HCT116 (cell line): ENCODE results near the gene SPOCD1. TPM values are rescaled to one million over a fixed set of nuclear protein-coding genes. Genes with fewer than 3 reads are reported as not detected.

Experiments
- ATAC-seq: fragments of 200-7000 bp; cut with Tn5 transposase; 2 replicates; pipeline ENCODE4 v1.9.1; 2020; ENCODE audit warnings: mild to moderate bottlenecking, moderate library complexity
- BruUV-seq: library from RNA; stranded (reverse); fragments of 400-500 nt; replicated peaks from 2 replicates; lab custom pipeline; 2021; lab: Mats Ljungman, UMichigan
- CTCF ChIA-PET: fragments of 300-600 bp; sonication (Branson Sonifier 250); formaldehyde crosslinking; loops from one replicate; lab custom pipeline; 2021; ENCODE audit warnings: antibody characterized with exemption; lab: Charles Lee
- POLR2A ChIA-PET: fragments of 300-600, 350-600 bp; sonication (Branson Sonifier 250); formaldehyde crosslinking; loops from one replicate; lab custom pipeline; 2021; ENCODE audit warnings: antibody characterized with exemption; lab: Charles Lee
- RAD21 ChIA-PET, 2 experiments: fragments of 300-600 bp; sonication (Branson Sonifier 250); formaldehyde crosslinking; loops; one replicate each; lab custom pipeline; 2023; ENCODE audit warnings: low total read pairs in 2 of 2; ENCODE audit not compliant: uncharacterized antibody in 2 of 2, unreplicated experiment in 2 of 2, low non-redundant PET in 1 of 2; lab: Charles Lee
- DNase-seq: peaks from one replicate; pipeline ENCODE4 v3.0.0-alpha.2; 2010; ENCODE audit warnings: low read depth, low spot score
- H2AFZ ChIP-seq: fragments of 200-600 bp; shearing (Covaris generic), sonication (generic); 2 replicates; pipeline ENCODE4 v1.6.1; 2017; ENCODE audit warnings: low read depth, mixed run types, mixed read lengths, antibody characterized with exemption, low read length; ENCODE audit not compliant: poor library complexity, severe bottlenecking
- H3K27ac ChIP-seq: 2 replicates; pipeline ENCODE4 v1.5.1; 2012; ENCODE audit warnings: low read depth, low read length
- H3K27me3 ChIP-seq: fragments of 200-600 bp; sonication (generic); 2 replicates; pipeline ENCODE4 v1.6.1; 2016; ENCODE audit warnings: mixed run types, low read length, mixed read lengths; ENCODE audit not compliant: insufficient read depth
- H3K36me3 ChIP-seq, 2 experiments: fragments of 200-500 bp in 1 of 2; fragments of 200-600 bp in 1 of 2; sonication (Bioruptor generic) in 1 of 2; sonication (generic) in 1 of 2; 2 replicates each; pipeline versions ENCODE4 v1.5.1 to v1.6.1; 2014 to 2016; ENCODE audit warnings: low read length in 2 of 2, inconsistent platforms in 1 of 2, mixed read lengths in 1 of 2, mixed run types in 1 of 2; ENCODE audit not compliant: insufficient read depth in 2 of 2, control insufficient read depth in 1 of 2
- H3K4me1 ChIP-seq, 2 experiments: fragments of 200-600 bp in 1 of 2; sonication (generic) in 1 of 2; 2 replicates each; pipeline versions ENCODE4 v1.5.1 to v1.6.1; 2012 to 2017; ENCODE audit warnings: low read length in 2 of 2, inconsistent platforms in 1 of 2, mild to moderate bottlenecking in 1 of 2, mixed read lengths in 1 of 2, mixed run types in 1 of 2, moderate library complexity in 1 of 2; ENCODE audit not compliant: insufficient read depth in 2 of 2, control insufficient read depth in 1 of 2
- H3K4me2 ChIP-seq: fragments of 200-600 bp; sonication (generic); 2 replicates; pipeline ENCODE4 v1.6.1; 2017; ENCODE audit warnings: mixed run types, low read length, mixed read lengths
- H3K4me3 ChIP-seq, 2 experiments: fragments of 200-600 bp in 1 of 2; sonication (generic) in 1 of 2; replicated peaks in 1 of 2; 2 replicates each; pipeline ENCODE4 v1.5.1; 2011 to 2016; ENCODE audit warnings: low read length in 2 of 2, control low read depth in 1 of 2, low read depth in 1 of 2, mild to moderate bottlenecking in 1 of 2, mixed read lengths in 1 of 2, mixed run types in 1 of 2
- H3K79me2 ChIP-seq: fragments of 200-600 bp; sonication (generic); 2 replicates; pipeline ENCODE4 v1.6.1; 2017; ENCODE audit warnings: mild to moderate bottlenecking, mixed run types, low read length, moderate library complexity, mixed read lengths; ENCODE audit not compliant: insufficient read depth
- H3K9ac ChIP-seq: fragments of 200-600 bp; sonication (generic); 2 replicates; pipeline ENCODE4 v1.6.1; 2016; ENCODE audit warnings: low read length, mixed read lengths
- H3K9me2 ChIP-seq: fragments of 200-600 bp; sonication (generic), shearing (Covaris generic); 2 replicates; pipeline ENCODE4 v1.6.1; 2017; ENCODE audit warnings: mixed run types, mild to moderate bottlenecking, moderate library complexity; ENCODE audit not compliant: insufficient read depth
- H3K9me3 ChIP-seq, 2 experiments: fragments of 200-500 bp in 1 of 2; fragments of 200-600 bp in 1 of 2; sonication (Bioruptor generic) in 1 of 2; sonication (generic) in 1 of 2; 2 replicates each; pipeline ENCODE4 v1.6.1; 2014 to 2017; ENCODE audit warnings: low read length in 2 of 2, mixed read lengths in 2 of 2, inconsistent platforms in 1 of 2, low read depth in 1 of 2, mild to moderate bottlenecking in 1 of 2, mixed run types in 1 of 2, moderate library complexity in 1 of 2; ENCODE audit not compliant: control insufficient read depth in 1 of 2, insufficient read depth in 1 of 2
- H4K20me1 ChIP-seq: fragments of 200-600 bp; sonication (generic), shearing (Covaris generic); 2 replicates; pipeline ENCODE4 v1.6.1; 2017; ENCODE audit warnings: mixed run types, mild to moderate bottlenecking, moderate library complexity; ENCODE audit not compliant: insufficient read depth
- CEBPB ChIP-seq: IDR thresholded peaks from 2 replicates; pipeline ENCODE4 v1.6.1; 2012; ENCODE audit warnings: low read depth
- EGR1 ChIP-seq: IDR thresholded peaks from 2 replicates; pipeline ENCODE4 v1.6.1; 2012; ENCODE audit warnings: low read depth
- ELF1 ChIP-seq: IDR thresholded peaks from 2 replicates; pipeline ENCODE4 v1.6.1; 2012; ENCODE audit warnings: low read depth, borderline replicate concordance
- EZH2 ChIP-seq: fragments of 200-600 bp; sonication (generic); IDR thresholded peaks from 2 replicates; pipeline ENCODE4 v1.6.1; 2017; ENCODE audit warnings: antibody characterized with exemption, mixed run types
- POLR2A ChIP-seq: IDR thresholded peaks from 2 replicates; pipeline ENCODE4 v1.7.0; 2011; ENCODE audit warnings: borderline replicate concordance; ENCODE audit not compliant: insufficient read depth, insufficient read length; ENCODE audit errors: extremely low read depth
- SP1 ChIP-seq: IDR thresholded peaks from 2 replicates; pipeline ENCODE4 v1.6.1; 2012; ENCODE audit warnings: low read depth
- YY1 ChIP-seq: IDR thresholded peaks from 2 replicates; pipeline ENCODE4 v1.6.1; 2011; ENCODE audit warnings: low read length, low read depth, moderate library complexity, mild to moderate bottlenecking; ENCODE audit not compliant: insufficient replicate concordance; ENCODE audit errors: extremely low read depth
- intact Hi-C: fragments of 100-400 bp; cut with micrococcal nuclease; formaldehyde crosslinking; loops from 2 replicates; pipeline ENCODE4 v1.10.0; 2022
- total RNA-seq: library from RNA; stranded (reverse); gene quantifications from one replicate; pipeline ENCODE4 v1.2.1, GENCODE V29; 2021; ENCODE audit not compliant: unreplicated experiment
- TF ChIP-seq, protein P1 (sequence below), 3 experiments: fragments of 200-600 bp in 1 of 3; sonication (generic) in 1 of 3; IDR thresholded peaks in 2 of 3; conservative IDR thresholded peaks in 1 of 3; 2 replicates each; pipeline ENCODE4 v1.5.1; 2012 to 2017; ENCODE audit warnings: low read depth in 2 of 3, low read length in 2 of 3, antibody characterized with exemption in 1 of 3, borderline replicate concordance in 1 of 3, control low read depth in 1 of 3, mild to moderate bottlenecking in 1 of 3, mixed read lengths in 1 of 3, mixed run types in 1 of 3, moderate library complexity in 1 of 3; ENCODE audit not compliant: insufficient read depth in 1 of 3

SPOCD1 gene
- total RNA-seq, 1 experiment from 2014 or later = 5.0 TPM

DNA sequence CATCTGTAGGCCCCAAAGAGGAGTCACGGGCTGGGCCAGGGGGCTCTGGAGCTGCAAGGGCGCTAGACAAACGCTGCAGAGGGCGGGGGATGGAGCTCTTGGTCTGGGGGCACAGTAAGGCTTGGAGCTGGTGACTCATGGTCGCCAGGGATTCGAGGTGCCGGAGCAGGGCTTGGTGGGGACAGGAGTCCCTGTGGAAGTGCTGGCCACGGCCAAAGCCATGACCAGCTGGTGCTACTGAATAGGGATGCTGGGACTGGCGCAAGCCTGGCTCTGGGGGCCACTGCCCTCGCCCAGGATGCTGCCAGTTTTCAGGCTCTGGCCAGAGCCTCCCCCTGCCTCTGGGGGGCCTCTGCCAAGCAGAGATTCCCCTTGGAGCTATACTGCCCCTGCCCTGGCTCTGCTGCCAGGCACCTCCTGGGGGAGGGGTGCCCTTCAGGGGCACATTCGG is 25.2 kb downstream of the SPOCD1 start:
- TF ChIP-seq POLR2A = no peak
- TF ChIP-seq CEBPB = no peak
- TF ChIP-seq EZH2 = no peak
- TF ChIP-seq YY1 = no peak
- TF ChIP-seq, protein P1, sequence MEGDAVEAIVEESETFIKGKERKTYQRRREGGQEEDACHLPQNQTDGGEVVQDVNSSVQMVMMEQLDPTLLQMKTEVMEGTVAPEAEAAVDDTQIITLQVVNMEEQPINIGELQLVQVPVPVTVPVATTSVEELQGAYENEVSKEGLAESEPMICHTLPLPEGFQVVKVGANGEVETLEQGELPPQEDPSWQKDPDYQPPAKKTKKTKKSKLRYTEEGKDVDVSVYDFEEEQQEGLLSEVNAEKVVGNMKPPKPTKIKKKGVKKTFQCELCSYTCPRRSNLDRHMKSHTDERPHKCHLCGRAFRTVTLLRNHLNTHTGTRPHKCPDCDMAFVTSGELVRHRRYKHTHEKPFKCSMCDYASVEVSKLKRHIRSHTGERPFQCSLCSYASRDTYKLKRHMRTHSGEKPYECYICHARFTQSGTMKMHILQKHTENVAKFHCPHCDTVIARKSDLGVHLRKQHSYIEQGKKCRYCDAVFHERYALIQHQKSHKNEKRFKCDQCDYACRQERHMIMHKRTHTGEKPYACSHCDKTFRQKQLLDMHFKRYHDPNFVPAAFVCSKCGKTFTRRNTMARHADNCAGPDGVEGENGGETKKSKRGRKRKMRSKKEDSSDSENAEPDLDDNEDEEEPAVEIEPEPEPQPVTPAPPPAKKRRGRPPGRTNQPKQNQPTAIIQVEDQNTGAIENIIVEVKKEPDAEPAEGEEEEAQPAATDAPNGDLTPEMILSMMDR (IDR thresholded peaks at IDR 0.05 in 2 of 3, conservative IDR thresholded peaks at IDR 0.05 in 1 of 3; ENCODE audit: borderline replicate concordance in 1 of 3, insufficient read depth in 1 of 3, low read depth in 2 of 3, low read length in 2 of 3) = no peak
- no peak for TF ChIP-seq ELF1
- no peak for TF ChIP-seq SP1
- intact Hi-C loops = no loop called here
- BruUV-seq = no TSS peak

DNA sequence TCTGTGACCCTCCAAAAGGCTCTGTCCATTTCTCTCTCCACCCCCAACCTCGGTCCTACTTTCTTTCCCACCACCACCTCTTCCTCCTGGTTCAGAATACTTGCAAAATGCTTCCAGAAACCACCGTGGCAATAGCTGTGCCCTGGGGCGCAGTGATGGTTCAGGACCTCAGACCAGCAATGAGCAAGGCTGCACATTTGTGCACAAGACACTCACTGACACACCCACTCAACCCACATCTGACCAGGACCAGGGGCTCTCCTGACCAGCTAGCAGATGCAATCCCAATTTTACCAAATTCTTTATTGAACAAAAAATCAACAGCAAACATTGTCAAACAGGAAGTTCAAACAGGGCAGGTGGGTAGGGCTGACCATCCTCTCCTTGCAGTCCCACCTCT is 25.7 kb downstream of the SPOCD1 start:
- H3K4me3 ChIP-seq = no peak overlapping the region
- H2AFZ ChIP-seq = no peak overlapping the region
- ChIA-PET CTCF (interaction anchor here (0.5 to 2.1 kb wide), 5 partner anchors 85 to 605 kb away, joined by 4 to 15 read pairs (median 7); no protein-coding TSS in a partner anchor), POLR2A (no interaction called here), RAD21 (interaction anchor here in 1 of 2 experiments (1.7 kb wide), 1 partner anchor 241 kb away, joined by 9 read pairs; no protein-coding TSS in a partner anchor)
- H3K79me2 ChIP-seq = no peaks in the 10 kb centered on the region
- no peaks in the 10 kb centered on the region for H3K9me3 ChIP-seq
- intact Hi-C loops = no loop called here
- BruUV-seq = no TSS peak
- no peak overlapping the region for H3K4me2 ChIP-seq
- H3K27ac ChIP-seq = no peak overlapping the region
- peaks cover 3 to 22% of the 10 kb centered on the region in 2 experiments; a peak in 3 of 4 replicates for H3K4me1 ChIP-seq
- no peaks in the 10 kb centered on the region for H3K27me3 ChIP-seq
- TF ChIP-seq EGR1 = no peak
- H3K36me3 ChIP-seq = no peaks in the 10 kb centered on the region
- ATAC-seq (no peak), DNase-seq (no peak)
- no peaks in the 10 kb centered on the region for H4K20me1 ChIP-seq
- no peak overlapping the region for H3K9ac ChIP-seq
- H3K9me2 ChIP-seq = no peaks in the 10 kb centered on the region

More for the DNA sequence above, 25.2 kb downstream of the SPOCD1 start:
- DNase-seq = no peak
- no peaks in the 10 kb centered on the region for H4K20me1 ChIP-seq
- H3K27me3 ChIP-seq = no peaks in the 10 kb centered on the region
- H3K9me2 ChIP-seq = no peaks in the 10 kb centered on the region
- peaks cover 3 to 22% of the 10 kb centered on the region in 2 experiments; a peak in 3 of 4 replicates for H3K4me1 ChIP-seq
- H3K27ac ChIP-seq = no peak overlapping the region
- CTCF ChIA-PET = interaction anchor here (0.5 to 1.6 kb wide), 2 partner anchors 126 to 150 kb away, joined by 4 to 7 read pairs; no protein-coding TSS in a partner anchor
- H3K4me3 ChIP-seq = no peak overlapping the region
- H3K9ac ChIP-seq = no peak overlapping the region
- no peak for ATAC-seq
- H3K79me2 ChIP-seq = no peaks in the 10 kb centered on the region
- H2AFZ ChIP-seq = no peak overlapping the region
- no peak overlapping the region for H3K4me2 ChIP-seq
- POLR2A ChIA-PET = no interaction called here
- RAD21 ChIA-PET = no interaction called here
- no peaks in the 10 kb centered on the region for H3K36me3 ChIP-seq
- H3K9me3 ChIP-seq = no peaks in the 10 kb centered on the region
